GM21390 (cell line): ENCODE measurements around the gene STAT5B.
"Not testable (repeated sequence)": the region's sequence is repeated elsewhere in the genome, so short reads cannot be mapped to it uniquely, and the experiment has no call there.

ENCODE experiments used
- ATAC-seq: cut with Tn5 transposase; IDR thresholded peaks from one replicate; pipeline ENCODE4 v1.9.1; 2021; ENCODE audit not compliant: unreplicated experiment

Gene STAT5B

GRCh38 chr17:42276359-42276608, at the start of gene STAT5B:
STAT5B (minus strand) TSS chr17:42276391; CDS start chr17:42232127, 44,264 bp downstream.
- peak; percentile 60 for ATAC-seq

- no peak for ATAC-seq
Measured at GRCh38 chr17:42325026-42325425, 48.8 kb upstream of the STAT5B start.

GRCh38 chr17:42323268-42323773, 47.1 kb upstream of the STAT5B start:
- ATAC-seq, result no peak

- peak; percentile 67 for ATAC-seq
Measured at GRCh38 chr17:42322382-42323267, 46.4 kb upstream of the STAT5B start.

- no peak for ATAC-seq
Measured at GRCh38 chr17:42321555-42321954, 45.4 kb upstream of the STAT5B start.

GRCh38 chr17:42317967-42318366, 41.8 kb upstream of the STAT5B start:
- not testable (repeated sequence) for ATAC-seq

GRCh38 chr17:42317266-42317845, 41.2 kb upstream of the STAT5B start:
- no peak for ATAC-seq

- no peak for ATAC-seq
Measured at GRCh38 chr17:42316755-42317154, 40.6 kb upstream of the STAT5B start.

GRCh38 chr17:42315402-42316156, 39.4 kb upstream of the STAT5B start:
- no peak for ATAC-seq

GRCh38 chr17:42313773-42314566, 37.8 kb upstream of the STAT5B start:
- no peak for ATAC-seq

- no peak for ATAC-seq
Measured at GRCh38 chr17:42313389-42313772, 37.2 kb upstream of the STAT5B start.

- ATAC-seq, result peak; percentile 49
Measured at GRCh38 chr17:42312285-42313130, 36.3 kb upstream of the STAT5B start.

- ATAC-seq, result no peak
Measured at GRCh38 chr17:42312035-42312284, 35.8 kb upstream of the STAT5B start.

- no peak for ATAC-seq
Measured at GRCh38 chr17:42311240-42312034, 35.2 kb upstream of the STAT5B start.

GRCh38 chr17:42310787-42311215, 34.6 kb upstream of the STAT5B start:
- ATAC-seq, result no peak

- ATAC-seq, result no peak
Measured at GRCh38 chr17:42309986-42310786, 34.0 kb upstream of the STAT5B start.

- ATAC-seq, result no peak
Measured at GRCh38 chr17:42309142-42309541, 33.0 kb upstream of the STAT5B start.

- no peak for ATAC-seq
Measured at GRCh38 chr17:42308446-42308845, 32.3 kb upstream of the STAT5B start.
